ENCODE measurements around the gene TBX4. TPM values are rescaled to one million over a fixed set of nuclear protein-coding genes. Genes with fewer than 3 reads are reported as not detected.

Gene TBX4
- total RNA-seq, 4 donors from 2014 or later = not detected

DNA sequence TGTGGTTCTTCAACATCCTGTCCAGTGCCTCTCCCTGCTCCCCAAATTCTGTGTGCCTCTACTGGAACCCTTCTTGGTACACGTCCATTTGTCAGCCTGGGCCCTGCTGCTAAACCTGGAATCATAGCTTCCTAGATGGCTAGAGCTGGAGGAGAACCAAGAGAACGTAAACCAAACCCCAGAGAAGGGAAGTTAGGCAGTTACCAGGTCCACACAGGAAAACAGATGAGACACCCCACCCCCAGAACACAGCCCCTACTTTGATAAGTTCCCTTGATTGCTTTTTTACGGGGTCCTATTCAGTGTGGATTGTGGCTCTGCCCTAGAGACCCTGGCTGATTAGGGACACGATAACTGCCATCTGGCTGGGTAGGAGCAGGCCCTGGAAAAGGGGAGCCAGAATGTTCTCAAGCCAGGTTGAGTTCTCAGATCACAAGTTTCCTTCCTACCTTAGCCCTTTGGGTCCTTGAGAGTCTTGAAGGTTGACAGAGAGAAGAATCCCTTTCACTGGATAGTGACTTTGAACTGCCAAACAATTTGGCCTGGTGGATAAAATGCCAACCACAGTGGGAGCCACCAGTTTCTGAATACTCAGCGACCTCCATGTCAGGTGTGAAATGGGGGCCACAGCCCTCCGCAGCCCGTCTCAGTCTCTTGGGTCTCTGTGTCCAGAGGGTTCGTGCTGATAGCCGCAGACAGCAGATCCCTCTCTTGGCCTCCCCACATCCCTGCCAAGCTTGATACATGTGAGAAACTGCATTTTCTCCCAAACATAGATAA, 7.9 kb downstream of the TBX4 start:
- H3K9me3 ChIP-seq = no peaks in the 10 kb centered on the region
- peaks cover 4 to 34% of the 10 kb centered on the region in 2 donors for H3K27me3 ChIP-seq
- H3K36me3 ChIP-seq = no peaks in the 10 kb centered on the region
- no peak for TF ChIP-seq POLR2A (IDR thresholded peaks at IDR 0.05)
- TF ChIP-seq, protein P1, sequence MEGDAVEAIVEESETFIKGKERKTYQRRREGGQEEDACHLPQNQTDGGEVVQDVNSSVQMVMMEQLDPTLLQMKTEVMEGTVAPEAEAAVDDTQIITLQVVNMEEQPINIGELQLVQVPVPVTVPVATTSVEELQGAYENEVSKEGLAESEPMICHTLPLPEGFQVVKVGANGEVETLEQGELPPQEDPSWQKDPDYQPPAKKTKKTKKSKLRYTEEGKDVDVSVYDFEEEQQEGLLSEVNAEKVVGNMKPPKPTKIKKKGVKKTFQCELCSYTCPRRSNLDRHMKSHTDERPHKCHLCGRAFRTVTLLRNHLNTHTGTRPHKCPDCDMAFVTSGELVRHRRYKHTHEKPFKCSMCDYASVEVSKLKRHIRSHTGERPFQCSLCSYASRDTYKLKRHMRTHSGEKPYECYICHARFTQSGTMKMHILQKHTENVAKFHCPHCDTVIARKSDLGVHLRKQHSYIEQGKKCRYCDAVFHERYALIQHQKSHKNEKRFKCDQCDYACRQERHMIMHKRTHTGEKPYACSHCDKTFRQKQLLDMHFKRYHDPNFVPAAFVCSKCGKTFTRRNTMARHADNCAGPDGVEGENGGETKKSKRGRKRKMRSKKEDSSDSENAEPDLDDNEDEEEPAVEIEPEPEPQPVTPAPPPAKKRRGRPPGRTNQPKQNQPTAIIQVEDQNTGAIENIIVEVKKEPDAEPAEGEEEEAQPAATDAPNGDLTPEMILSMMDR (IDR thresholded peaks at IDR 0.05) = no peak
- H3K4me1 ChIP-seq = peaks cover 0 to 8% of the 10 kb centered on the region in 2 donors
- no peak for DNase-seq
- H3K27ac ChIP-seq = no peak overlapping the region
- intact Hi-C loops (cut with DNase I; ENCODE audit: low total_unique reads) = no loop called here
- no peak overlapping the region for H3K4me3 ChIP-seq

DNA sequence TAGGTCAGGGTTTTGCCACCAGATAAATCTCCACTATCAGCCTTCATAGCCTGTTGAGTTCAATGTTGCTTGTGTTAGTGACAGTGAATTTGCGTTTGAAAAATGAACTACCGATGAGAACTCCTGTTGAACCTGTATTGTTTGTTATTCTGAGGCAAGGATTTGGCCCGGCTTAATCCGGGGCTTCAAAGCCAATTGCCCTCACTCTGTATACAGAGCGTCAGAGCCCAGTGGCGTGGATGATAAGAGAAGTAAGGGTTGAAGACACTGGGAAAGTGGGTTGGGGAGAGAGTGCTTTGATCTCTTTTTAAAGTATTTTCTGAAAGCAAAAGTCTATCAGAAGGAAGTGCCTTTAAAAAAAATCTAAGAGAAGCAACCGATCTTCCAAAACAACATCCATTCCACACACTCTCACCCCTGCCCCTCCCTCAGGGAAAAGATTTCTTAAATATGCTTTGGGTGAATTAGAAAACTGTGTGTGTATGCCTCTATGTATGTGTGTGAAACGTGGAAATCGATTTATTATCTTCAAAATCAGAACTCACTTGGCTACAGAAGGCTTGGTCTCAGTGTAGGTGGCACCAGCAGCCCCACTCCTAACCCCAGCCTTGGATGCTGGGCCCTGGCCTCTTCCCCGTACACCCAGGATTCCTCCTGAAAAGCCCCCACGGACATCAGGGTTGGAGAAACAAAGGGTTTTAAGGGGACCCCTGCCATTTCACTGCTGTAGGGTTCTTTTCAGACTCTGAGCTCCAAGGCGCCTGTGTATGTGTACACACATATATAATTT, 8.8 kb downstream of the TBX4 start:
- peaks cover 4 to 25% of the 10 kb centered on the region in 2 donors for H3K27me3 ChIP-seq
- intact Hi-C loops (cut with DNase I; ENCODE audit: low total_unique reads) = no loop called here
- no peak overlapping the region for H3K4me3 ChIP-seq
- TF ChIP-seq POLR2A (IDR thresholded peaks at IDR 0.05) = no peak
- TF ChIP-seq, protein P1 (IDR thresholded peaks at IDR 0.05) = no peak
- no peaks in the 10 kb centered on the region for H3K9me3 ChIP-seq
- no peak overlapping the region for H3K27ac ChIP-seq
- no peak for DNase-seq
- H3K4me1 ChIP-seq = peaks cover 0 to 8% of the 10 kb centered on the region in 2 donors
- H3K36me3 ChIP-seq = no peaks in the 10 kb centered on the region

DNA sequence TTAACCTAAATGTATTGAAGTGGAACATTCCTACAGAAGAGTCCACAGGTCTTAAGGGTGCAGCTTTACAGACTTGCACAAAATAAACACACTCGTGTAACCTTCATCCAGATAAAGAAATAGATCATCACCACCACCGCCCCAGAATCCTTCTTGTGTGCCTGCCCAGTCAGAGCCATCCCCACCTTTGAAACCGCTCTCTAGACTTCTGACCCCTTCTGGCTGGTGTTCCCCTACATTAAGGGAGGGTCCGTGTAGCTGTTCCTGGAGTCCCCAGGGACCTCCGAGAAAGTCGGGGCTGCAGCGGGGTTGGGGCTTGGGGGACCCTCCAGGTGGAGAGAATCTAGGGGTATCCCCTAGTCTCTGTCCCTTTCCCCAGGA, 9.4 kb downstream of the TBX4 start:
- Histone ChIP-seq H3K36me3 (no peaks in the 10 kb centered on the region), H3K27me3 (peaks cover 4 to 23% of the 10 kb centered on the region in 2 donors), H3K4me3 (no peak overlapping the region), H3K4me1 (peaks cover 0 to 8% of the 10 kb centered on the region in 2 donors), H3K9me3 (no peaks in the 10 kb centered on the region), H3K27ac (no peak overlapping the region)
- no peak for TF ChIP-seq POLR2A (IDR thresholded peaks at IDR 0.05)
- TF ChIP-seq, protein P1 (IDR thresholded peaks at IDR 0.05) = no peak
- DNase-seq = no peak
- intact Hi-C loops (cut with DNase I; ENCODE audit: low total_unique reads) = no loop called here

DNA sequence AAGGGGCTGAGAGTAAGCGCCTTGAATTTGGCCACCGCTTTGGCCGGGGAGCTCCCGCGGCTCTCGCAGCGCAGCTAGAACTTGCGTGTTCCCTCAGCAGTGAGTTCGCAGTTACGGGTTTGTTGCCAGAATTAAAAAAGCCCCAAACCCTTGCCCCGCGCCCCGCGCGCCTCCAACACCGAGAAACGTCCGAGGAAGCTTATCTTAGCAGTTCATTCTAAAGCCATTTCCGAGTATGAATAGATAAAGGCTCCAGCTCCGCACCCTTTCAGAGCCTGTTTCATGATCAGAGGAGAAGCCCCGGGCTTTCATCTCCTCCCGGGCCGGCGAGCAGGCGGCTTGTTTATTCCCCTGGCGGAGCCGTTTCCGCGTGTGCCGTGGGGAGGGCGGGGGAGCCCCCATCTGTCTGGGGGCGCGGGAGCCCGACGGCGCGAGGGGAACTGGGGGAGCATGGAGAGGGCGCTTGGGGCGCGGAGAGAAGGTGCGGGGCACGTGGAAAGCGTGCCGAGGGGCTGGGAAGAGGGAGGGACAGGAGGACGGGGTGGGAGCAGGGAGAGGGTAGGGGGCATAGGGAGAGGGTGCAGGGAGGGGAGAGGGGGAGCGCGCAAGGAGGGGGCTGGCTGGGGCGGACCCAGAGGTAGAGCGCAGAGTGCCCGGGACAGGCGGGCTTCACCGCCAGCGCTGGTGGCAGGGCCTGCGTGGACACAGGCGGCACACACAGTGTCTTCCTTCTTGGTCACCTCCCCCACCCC, 9.9 kb downstream of the TBX4 start:
- no peaks in the 10 kb centered on the region for H3K9me3 ChIP-seq
- no peaks in the 10 kb centered on the region for H3K36me3 ChIP-seq
- H3K4me3 ChIP-seq = no peak overlapping the region
- H3K27me3 ChIP-seq = peaks cover 4 to 22% of the 10 kb centered on the region in 2 donors
- DNase-seq = no peak
- H3K27ac ChIP-seq = no peak overlapping the region
- H3K4me1 ChIP-seq = peaks cover 0 to 8% of the 10 kb centered on the region in 2 donors
- intact Hi-C loops (cut with DNase I; ENCODE audit: low total_unique reads) = no loop called here
- TF ChIP-seq, protein P1 (IDR thresholded peaks at IDR 0.05) = no peak
- no peak for TF ChIP-seq POLR2A (IDR thresholded peaks at IDR 0.05)
